Upper lobe of right lung (tissue), 1 donor: ENCODE measurements around the gene ATP2B1. TPM values are rescaled to one million over a fixed set of nuclear protein-coding genes. Genes with fewer than 3 reads are reported as not detected.
A peak's percentile ranks its signal among the peaks of the same experiment; 100 is the strongest.

ENCODE experiments used
- ATAC-seq: fragments of 200-7000 bp; cut with Tn5 transposase; one replicate; pipeline ENCODE4 v1.9.1; 2020; ENCODE audit warnings: mild to moderate bottlenecking, moderate library complexity
- DNase-seq: peaks from one replicate; pipeline ENCODE4 v3.0.0-alpha.2; 2020
- H3K27ac ChIP-seq: fragments of 200-600 bp; one replicate; pipeline ENCODE4 v1.8.0; 2022
- H3K27me3 ChIP-seq: fragments of 200-600 bp; one replicate; pipeline ENCODE4 v1.8.0; 2022; ENCODE audit warnings: mild to moderate bottlenecking
- H3K36me3 ChIP-seq: fragments of 200-600 bp; one replicate; pipeline ENCODE4 v1.8.0; 2022
- H3K4me1 ChIP-seq: fragments of 200-600 bp; one replicate; pipeline ENCODE4 v1.8.0; 2022
- H3K4me3 ChIP-seq: fragments of 200-600 bp; one replicate; pipeline ENCODE4 v1.8.0; 2022; ENCODE audit warnings: mild to moderate bottlenecking
- H3K9me3 ChIP-seq: fragments of 200-600 bp; one replicate; pipeline ENCODE4 v1.8.0; 2022
- intact Hi-C: fragments of 100-400 bp; cut with DNase I; formaldehyde crosslinking; loops from one replicate; pipeline ENCODE4 v1.11.0; 2022
- total RNA-seq: library from RNA; stranded (reverse); fragmentation: NEBNext Ultra II Directional; extraction: Animal tissue kit (Norgen Biotek cat#: 25700); gene quantifications from one replicate; pipeline ENCODE4 v1.2.1, GENCODE V29; 2021
- TF ChIP-seq, protein P1 (sequence below): fragments of 200-600 bp; IDR thresholded peaks from one replicate; pipeline ENCODE4 v1.8.0; 2022; ENCODE audit warnings: antibody characterized with exemption
- donor health status: DM: no; HTN: yes; CAD: no; lungs with severe emphysema.

The ATP2B1 gene
- total RNA-seq, 1 donor from 2014 or later: 46.6 TPM

DNA sequence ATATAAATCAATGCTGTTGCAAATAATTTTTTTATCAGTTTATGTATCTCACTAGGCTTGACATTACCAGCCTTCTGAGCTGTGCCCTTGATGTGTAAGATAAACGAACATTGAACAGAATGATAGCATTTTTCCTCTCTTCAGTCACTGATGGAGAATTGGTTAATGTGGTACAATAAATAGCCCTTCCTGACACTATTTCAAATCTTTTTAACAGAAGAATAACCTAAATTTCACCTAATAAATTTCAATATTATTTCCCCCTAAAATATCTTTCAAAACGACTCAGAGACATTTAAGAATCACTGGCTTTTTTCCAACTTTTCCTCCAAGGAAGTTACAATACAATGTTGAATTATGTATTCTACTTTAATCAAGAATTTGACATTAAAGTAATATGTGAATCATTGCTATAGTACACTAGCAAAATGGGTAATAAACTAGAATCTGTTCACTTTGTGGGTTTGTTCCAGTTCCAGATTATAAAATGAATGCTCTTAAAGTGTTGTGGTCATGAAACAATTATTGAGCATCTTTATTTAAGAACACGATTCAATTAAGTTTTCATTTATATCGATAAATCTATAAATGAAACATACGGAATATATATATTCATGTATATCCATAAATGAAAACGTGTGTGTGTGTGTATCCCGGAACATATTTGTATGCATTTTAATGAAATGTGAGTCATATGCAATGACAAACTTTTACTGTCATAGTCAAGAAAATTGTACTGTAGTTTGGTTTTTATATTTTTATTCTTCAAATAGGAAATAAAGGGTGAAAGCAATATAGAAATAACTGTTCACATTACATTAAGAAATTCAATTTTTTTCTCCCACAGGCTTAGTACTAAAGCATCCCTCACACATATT lies 2.5 kb upstream of the ATP2B1 start:
- peaks cover 11% of the 10 kb centered on the region for H3K4me1 ChIP-seq
- intact Hi-C loops: no loop called here
- no peaks in the 10 kb centered on the region for H3K27me3 ChIP-seq
- TF ChIP-seq, protein P1, sequence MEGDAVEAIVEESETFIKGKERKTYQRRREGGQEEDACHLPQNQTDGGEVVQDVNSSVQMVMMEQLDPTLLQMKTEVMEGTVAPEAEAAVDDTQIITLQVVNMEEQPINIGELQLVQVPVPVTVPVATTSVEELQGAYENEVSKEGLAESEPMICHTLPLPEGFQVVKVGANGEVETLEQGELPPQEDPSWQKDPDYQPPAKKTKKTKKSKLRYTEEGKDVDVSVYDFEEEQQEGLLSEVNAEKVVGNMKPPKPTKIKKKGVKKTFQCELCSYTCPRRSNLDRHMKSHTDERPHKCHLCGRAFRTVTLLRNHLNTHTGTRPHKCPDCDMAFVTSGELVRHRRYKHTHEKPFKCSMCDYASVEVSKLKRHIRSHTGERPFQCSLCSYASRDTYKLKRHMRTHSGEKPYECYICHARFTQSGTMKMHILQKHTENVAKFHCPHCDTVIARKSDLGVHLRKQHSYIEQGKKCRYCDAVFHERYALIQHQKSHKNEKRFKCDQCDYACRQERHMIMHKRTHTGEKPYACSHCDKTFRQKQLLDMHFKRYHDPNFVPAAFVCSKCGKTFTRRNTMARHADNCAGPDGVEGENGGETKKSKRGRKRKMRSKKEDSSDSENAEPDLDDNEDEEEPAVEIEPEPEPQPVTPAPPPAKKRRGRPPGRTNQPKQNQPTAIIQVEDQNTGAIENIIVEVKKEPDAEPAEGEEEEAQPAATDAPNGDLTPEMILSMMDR: no peak
- no peak overlapping the region for H3K27ac ChIP-seq
- H3K4me3 ChIP-seq: peak overlapping the region; percentile 89
- ATAC-seq (no peak), DNase-seq (no peak)
- H3K36me3 ChIP-seq: no peaks in the 10 kb centered on the region
- no peaks in the 10 kb centered on the region for H3K9me3 ChIP-seq

DNA sequence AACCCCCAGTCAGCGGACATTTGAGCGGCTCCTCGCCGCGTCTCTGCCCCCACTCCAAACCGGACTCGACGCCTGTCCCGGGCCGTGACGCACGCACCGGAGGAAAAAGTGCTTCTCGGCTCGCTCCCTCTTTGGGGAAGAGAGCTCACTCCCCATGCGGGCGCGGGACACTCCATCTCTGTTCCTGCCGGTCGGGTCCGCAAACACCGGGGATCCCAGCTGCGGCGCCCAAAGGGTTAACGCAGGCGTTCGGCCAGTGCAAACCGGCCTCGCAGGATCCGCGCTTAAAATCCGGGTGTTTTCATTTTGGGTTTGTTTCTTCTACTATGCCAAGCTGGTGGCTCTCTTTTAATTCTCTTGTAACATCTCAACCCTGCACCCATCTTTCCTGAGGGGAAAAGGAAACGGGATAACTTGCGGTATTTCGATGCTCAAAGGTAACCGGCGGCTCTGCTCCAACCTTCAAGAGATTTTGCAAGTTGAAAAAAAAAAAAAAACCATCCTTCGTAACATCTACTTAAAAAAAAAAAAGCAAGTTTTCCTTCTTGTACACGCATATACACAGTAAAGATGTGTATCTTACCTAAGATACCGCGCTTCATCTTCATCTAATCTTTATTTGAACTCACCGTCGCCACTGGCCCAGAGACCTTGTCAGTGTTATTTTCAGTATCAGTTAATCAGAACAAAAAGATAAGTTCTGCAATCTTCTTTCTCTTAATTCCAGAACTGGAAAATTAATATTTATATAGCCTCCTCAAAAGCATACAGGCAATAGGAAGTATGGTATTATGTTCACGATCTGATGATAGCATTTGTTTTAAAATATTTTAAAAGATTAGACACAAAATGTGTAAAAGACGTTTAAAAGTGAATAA lies 1.6 kb upstream of the ATP2B1 start:
- intact Hi-C loops: no loop called here
- DNase-seq (peak; percentile 86), ATAC-seq (no peak)
- Histone ChIP-seq H3K9me3 (no peaks in the 10 kb centered on the region), H3K27ac (peak overlapping the region; percentile 96), H3K4me1 (peaks cover 11% of the 10 kb centered on the region), H3K4me3 (peak overlapping the region; percentile 89), H3K27me3 (no peaks in the 10 kb centered on the region), H3K36me3 (no peaks in the 10 kb centered on the region)
- TF ChIP-seq, protein P1: no peak

DNA sequence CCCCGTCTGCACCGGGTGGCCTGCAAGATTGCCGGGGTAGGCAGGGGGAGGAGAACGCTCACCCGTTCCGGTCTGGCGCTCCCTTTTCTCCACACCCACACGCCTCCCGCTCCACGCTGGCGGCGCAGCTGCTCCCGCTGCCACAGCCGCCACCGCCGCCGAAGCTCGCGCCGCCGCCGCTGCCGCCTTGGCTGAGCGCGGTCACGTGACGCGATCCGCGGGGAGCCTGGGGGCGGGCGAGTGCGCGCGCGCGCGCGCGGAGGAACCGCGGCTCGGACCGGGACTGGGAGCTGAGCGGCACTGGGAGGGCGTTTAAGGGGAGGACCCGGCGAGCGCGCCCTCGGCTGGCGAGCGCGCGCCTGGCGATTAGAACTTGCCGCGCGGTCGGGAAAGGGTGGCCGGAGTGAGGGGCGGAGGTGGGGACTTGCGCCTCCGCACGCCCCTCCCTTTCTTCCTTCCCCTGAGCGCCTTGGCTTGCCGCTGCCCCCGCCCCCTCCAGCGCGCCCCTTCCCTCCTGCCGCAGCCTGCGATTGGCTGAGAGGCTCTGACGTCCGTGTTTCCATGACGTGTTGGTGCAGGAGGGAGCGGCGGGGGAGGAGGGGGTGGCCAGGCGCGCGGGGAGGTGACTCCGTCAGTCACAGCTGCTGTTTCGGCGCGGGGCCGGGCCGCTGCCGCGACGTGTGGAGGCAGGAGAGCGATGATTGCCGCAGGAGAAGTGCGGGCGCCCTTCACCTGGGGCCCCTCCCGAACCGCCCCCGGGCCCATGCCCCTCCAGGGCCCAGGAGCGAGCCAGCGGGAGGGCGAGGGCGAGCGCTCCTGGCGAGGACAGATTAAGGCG lies 738 bp upstream of the ATP2B1 start:
- Histone ChIP-seq H3K27ac (peak overlapping the region; percentile 96), H3K36me3 (no peaks in the 10 kb centered on the region), H3K9me3 (no peaks in the 10 kb centered on the region), H3K27me3 (no peaks in the 10 kb centered on the region), H3K4me3 (peak overlapping the region; percentile 89), H3K4me1 (peaks cover 11% of the 10 kb centered on the region)
- ATAC-seq: peak; percentile 92
- intact Hi-C loops: no loop called here
- TF ChIP-seq, protein P1: no peak
- peak; percentile 99 for DNase-seq

DNA sequence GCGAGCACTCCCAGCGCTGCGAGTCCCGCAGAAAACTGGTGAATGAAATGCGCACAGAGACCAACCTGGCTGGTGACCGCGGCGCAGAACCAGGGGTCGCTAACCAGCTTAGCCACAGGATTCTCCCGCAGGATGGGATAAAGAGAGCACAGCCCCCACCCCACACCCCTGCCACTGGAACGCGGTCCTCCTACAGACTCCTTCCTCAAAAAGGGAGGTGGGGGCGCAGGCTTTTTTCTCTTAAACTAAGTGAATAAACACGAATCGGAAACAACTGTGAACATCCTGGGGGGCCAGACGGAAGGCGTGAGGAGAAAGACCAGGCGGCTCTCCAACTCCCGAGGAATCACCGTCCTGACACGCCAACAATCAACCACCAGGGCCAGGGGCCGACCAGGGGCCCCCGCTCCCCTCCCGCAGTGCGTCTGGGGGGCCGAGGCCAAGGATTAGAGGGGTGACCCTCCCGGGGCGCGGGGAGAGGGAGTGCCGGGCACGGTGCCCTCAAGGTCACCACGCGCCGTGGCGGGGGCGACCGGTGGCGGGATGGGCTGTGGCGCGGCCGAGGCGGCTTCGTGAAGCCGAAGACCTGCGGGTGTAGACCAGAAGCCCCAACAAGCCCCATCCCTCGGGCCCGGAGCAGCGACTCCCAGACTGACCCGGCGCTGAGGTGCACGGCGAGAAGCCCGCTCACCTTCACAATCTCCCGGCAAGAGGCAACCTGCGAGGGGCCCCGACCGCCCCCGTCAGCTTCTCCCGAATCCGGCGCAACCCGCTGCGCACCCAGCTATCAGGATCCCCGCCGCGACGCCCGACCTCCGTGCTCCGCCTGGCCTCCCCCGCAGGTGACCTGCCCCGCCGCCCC lies 704 bp downstream of the ATP2B1 start:
- TF ChIP-seq, protein P1: no peak
- DNase-seq (peak; percentile 79), ATAC-seq (no peak)
- H3K36me3 ChIP-seq: no peaks in the 10 kb centered on the region
- H3K4me1 ChIP-seq: peaks cover 11% of the 10 kb centered on the region
- peak overlapping the region; percentile 89 for H3K4me3 ChIP-seq
- intact Hi-C loops: no loop called here
- no peaks in the 10 kb centered on the region for H3K9me3 ChIP-seq
- no peaks in the 10 kb centered on the region for H3K27me3 ChIP-seq
- H3K27ac ChIP-seq: peak overlapping the region; percentile 96
